ENCODE measurements around the gene SLC37A3.
A peak's percentile ranks its signal among the peaks of the same experiment; 100 is the strongest.

The SLC37A3 gene

DNA sequence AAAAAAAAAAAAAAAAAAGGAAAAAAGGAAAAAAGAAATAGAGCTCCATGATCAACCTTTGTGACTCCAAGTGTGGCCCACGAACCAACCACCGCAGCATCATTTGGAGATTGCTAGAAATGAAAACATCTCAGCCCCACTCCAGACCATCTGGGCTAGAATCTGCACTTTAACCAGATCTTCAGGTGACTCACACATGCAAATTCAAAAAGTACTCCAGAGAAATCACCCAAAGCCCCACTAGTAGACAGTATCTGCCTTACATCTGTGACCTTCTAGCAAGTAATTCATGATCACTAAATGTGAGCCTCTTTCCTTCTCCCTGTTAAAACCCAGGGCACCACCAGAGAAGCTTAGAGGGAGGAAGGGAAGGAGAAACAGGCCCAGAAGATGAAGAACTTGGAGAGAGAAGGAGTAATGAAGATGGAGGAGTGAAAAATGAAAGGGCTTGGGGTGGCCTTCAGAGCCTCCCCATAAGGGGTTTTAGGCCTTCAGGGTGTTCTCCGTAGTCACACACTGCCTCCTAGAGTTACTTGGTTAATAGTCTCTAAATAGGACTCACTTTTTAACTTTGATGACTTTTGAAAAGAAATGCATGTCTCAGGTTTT lies 94.0 kb downstream of the SLC37A3 start:
- H3K27me3 ChIP-seq (replicated peaks; ENCODE audit: control insufficient read depth, insufficient read depth, low read length): no peaks in the 10 kb centered on the region; the same call in 1 of the 2 replicates
- no peak overlapping the region for H3K4me3 ChIP-seq (replicated peaks; ENCODE audit: low read depth, low read length)
- peak; percentile 37 for DNase-seq (ENCODE audit: extremely low read depth, insufficient read length)
- TF ChIP-seq, protein P1, sequence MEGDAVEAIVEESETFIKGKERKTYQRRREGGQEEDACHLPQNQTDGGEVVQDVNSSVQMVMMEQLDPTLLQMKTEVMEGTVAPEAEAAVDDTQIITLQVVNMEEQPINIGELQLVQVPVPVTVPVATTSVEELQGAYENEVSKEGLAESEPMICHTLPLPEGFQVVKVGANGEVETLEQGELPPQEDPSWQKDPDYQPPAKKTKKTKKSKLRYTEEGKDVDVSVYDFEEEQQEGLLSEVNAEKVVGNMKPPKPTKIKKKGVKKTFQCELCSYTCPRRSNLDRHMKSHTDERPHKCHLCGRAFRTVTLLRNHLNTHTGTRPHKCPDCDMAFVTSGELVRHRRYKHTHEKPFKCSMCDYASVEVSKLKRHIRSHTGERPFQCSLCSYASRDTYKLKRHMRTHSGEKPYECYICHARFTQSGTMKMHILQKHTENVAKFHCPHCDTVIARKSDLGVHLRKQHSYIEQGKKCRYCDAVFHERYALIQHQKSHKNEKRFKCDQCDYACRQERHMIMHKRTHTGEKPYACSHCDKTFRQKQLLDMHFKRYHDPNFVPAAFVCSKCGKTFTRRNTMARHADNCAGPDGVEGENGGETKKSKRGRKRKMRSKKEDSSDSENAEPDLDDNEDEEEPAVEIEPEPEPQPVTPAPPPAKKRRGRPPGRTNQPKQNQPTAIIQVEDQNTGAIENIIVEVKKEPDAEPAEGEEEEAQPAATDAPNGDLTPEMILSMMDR (IDR thresholded peaks at IDR 0.05; ENCODE audit: insufficient read depth, low read length, poor library complexity, severe bottlenecking): peak; percentile 50
- H3K36me3 ChIP-seq (ENCODE audit: control insufficient read depth, insufficient read depth, low read length): no peaks in the 10 kb centered on the region

DNA sequence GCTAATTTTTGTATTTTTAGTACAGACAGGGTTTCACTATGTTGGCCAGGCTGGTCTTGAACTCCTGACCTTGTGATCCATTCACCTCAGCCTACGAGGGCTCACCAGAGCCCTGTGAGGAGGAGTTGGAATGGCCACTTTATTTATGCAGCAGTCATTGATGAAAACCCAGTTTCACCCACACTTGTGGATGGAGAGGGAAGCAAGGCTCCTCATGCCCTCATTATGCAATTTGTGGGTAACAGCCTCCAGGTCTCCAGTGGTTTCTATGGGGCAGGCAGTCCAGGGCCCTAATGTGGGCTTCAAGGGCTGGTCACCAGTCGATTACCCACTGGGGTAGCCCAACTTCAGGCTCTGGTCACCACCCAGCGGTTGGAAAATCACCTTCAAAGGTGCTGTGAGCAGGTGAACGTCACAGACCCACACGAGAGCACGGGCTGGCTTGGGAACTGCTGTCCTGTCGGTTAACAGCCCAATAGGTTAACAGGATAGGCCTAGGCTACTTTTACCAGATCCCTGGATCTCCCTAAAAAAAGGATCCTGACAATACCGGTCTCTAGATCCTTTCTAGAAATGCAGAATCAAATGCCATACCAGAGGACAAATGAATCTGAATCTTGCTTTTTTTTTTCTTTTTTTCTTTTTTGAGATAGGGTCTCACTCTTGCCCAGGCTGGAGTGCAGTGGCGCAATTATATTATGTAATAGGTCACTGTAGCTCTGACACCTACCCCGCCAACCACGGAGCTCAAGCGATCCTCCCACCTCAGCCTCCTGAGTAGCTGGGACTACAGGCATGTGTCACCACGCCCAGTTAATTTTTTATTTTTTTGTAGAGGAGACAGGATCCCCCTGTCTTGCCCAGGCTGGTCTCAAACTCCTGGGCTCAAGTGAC lies 97.8 kb downstream of the SLC37A3 start:
- no peaks in the 10 kb centered on the region; the same call in 1 of the 2 replicates for H3K27me3 ChIP-seq (replicated peaks; ENCODE audit: control insufficient read depth, insufficient read depth, low read length)

DNA sequence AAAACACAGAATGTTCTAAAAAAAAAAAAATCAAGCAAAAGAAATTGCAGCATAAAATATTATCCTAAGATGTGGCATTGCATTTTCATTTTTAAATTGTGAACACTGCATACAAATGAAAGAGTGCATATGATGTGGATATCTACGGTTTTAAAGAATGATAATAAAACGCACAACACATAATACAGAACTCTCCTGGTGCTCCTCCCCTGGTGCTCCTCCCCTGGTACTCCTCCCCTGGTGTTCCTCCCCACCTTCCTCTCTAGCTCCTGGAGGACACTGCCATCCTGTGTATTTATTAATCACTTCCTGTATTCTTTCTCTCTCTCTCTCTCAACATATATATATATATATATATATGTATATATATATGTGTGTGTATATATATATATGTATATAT lies 100.1 kb downstream of the SLC37A3 start:
- TF ChIP-seq, protein P1 (IDR thresholded peaks at IDR 0.05; ENCODE audit: insufficient read depth, low read length, poor library complexity, severe bottlenecking): no peak
- DNase-seq (ENCODE audit: extremely low read depth, insufficient read length): no peak
- no peak overlapping the region for H3K4me3 ChIP-seq (replicated peaks; ENCODE audit: low read depth, low read length)
- H3K36me3 ChIP-seq (ENCODE audit: control insufficient read depth, insufficient read depth, low read length): no peaks in the 10 kb centered on the region
- no peaks in the 10 kb centered on the region; the same call in 1 of the 2 replicates for H3K27me3 ChIP-seq (replicated peaks; ENCODE audit: control insufficient read depth, insufficient read depth, low read length)

More for the DNA sequence above, 97.8 kb downstream of the SLC37A3 start:
- no peaks in the 10 kb centered on the region for H3K36me3 ChIP-seq (ENCODE audit: control insufficient read depth, insufficient read depth, low read length)
- TF ChIP-seq, protein P1 (IDR thresholded peaks at IDR 0.05; ENCODE audit: insufficient read depth, low read length, poor library complexity, severe bottlenecking): no peak
- H3K4me3 ChIP-seq (replicated peaks; ENCODE audit: low read depth, low read length): no peak overlapping the region
- DNase-seq (ENCODE audit: extremely low read depth, insufficient read length): no peak

DNA sequence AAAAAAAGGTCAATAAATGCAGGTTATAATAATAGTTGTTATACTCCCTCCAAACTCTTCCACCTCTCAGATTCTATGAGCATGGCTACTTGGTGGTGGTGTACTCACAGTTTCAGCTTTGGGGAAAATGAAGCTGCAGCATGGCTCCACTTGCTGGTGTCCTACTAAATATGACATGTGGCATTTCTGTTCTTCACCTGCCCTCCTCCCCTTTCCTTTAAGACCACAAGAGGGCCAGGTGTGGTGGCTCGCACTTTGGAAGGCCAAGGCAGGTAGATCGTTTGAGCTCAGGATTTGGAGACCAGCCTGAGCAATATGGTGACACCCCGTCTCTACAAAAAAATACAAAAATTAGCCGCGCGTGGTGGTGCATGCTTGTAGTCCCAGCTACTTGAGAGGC lies 101.1 kb downstream of the SLC37A3 start:
- Histone ChIP-seq H3K27me3 (replicated peaks; ENCODE audit: control insufficient read depth, insufficient read depth, low read length) (no peaks in the 10 kb centered on the region), H3K36me3 (ENCODE audit: control insufficient read depth, insufficient read depth, low read length) (no peaks in the 10 kb centered on the region), H3K4me3 (replicated peaks; ENCODE audit: low read depth, low read length) (no peak overlapping the region)
- no peak for DNase-seq (ENCODE audit: extremely low read depth, insufficient read length)
- TF ChIP-seq, protein P1 (IDR thresholded peaks at IDR 0.05; ENCODE audit: insufficient read depth, low read length, poor library complexity, severe bottlenecking): no peak

DNA sequence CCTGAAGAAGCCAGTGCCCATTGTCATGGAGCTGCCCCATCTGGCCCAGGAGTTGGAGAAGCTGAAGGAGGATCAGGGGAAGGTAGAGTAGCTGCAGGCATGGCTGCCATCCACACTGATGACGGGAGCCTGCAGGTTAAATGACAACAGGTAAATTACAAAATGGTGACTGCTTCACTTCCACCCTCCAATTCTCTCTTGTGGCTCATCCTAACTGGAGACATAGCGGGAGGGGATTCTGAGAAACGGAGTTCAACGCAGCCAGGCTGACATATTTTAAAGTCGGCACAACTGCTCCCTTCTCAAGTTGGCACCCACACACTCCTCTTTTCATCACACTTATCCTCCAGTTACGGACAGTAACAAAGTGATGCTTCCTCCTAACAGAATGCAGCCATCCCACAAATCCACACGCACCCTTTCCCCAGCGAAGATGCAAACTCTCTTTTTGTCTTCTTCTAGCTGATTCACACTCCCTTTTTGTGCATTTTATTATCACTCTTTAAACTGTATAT lies 103.0 kb downstream of the SLC37A3 start:
- TF ChIP-seq, protein P1 (IDR thresholded peaks at IDR 0.05; ENCODE audit: insufficient read depth, low read length, poor library complexity, severe bottlenecking): no peak
- H3K27me3 ChIP-seq (replicated peaks; ENCODE audit: control insufficient read depth, insufficient read depth, low read length): no peaks in the 10 kb centered on the region
- H3K36me3 ChIP-seq (ENCODE audit: control insufficient read depth, insufficient read depth, low read length): no peaks in the 10 kb centered on the region
- no peak for DNase-seq (ENCODE audit: extremely low read depth, insufficient read length)
- no peak overlapping the region for H3K4me3 ChIP-seq (replicated peaks; ENCODE audit: low read depth, low read length)

All from GM06990 (cell line).